ENCODE results near the gene GLTPD2.

DNA sequence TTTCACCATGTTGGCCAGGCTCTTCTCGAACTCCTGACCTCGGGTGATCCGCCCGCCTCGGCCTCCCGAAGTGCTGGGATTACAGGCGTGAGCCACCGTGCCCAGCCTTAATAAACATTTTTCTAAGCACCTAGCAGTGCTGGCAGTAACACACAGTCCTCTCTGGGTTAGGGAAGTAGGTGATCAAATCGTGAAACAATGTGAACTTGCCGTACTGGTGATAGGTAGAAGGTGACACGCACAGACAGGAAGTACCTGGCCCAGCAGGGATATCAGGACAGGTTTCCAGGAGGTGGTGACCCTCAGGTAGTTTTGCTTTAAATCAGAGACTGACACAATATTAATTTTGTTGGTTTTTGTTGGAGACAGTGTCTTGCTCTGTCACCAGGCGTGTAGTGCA lies 22.7 kb downstream of the GLTPD2 start:
- TF ChIP-seq, protein P1, sequence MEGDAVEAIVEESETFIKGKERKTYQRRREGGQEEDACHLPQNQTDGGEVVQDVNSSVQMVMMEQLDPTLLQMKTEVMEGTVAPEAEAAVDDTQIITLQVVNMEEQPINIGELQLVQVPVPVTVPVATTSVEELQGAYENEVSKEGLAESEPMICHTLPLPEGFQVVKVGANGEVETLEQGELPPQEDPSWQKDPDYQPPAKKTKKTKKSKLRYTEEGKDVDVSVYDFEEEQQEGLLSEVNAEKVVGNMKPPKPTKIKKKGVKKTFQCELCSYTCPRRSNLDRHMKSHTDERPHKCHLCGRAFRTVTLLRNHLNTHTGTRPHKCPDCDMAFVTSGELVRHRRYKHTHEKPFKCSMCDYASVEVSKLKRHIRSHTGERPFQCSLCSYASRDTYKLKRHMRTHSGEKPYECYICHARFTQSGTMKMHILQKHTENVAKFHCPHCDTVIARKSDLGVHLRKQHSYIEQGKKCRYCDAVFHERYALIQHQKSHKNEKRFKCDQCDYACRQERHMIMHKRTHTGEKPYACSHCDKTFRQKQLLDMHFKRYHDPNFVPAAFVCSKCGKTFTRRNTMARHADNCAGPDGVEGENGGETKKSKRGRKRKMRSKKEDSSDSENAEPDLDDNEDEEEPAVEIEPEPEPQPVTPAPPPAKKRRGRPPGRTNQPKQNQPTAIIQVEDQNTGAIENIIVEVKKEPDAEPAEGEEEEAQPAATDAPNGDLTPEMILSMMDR (conservative IDR thresholded peaks at IDR 0.05; ENCODE audit: low read depth in 2 of 2): no peak
- TF ChIP-seq EZH2 (IDR thresholded peaks at IDR 0.05; ENCODE audit: low read depth, unreplicated experiment) (no peak), POLR2AphosphoS5 (IDR thresholded peaks at IDR 0.05; ENCODE audit: low read depth) (no peak), CREB1 (CRISPR knock-in tag; IDR thresholded peaks at IDR 0.05; ENCODE audit: low read depth) (no peak), EZH2phosphoT487 (IDR thresholded peaks at IDR 0.05; ENCODE audit: unreplicated experiment) (no peak), STAT1 (IDR thresholded peaks at IDR 0.05; ENCODE audit: unreplicated experiment) (no peak)

Measured in GM23338 (cell line).